Naive B cell (primary cell): Measurements from ENCODE around the gene LIMCH1. TPM values are rescaled to one million over a fixed set of nuclear protein-coding genes. Genes with fewer than 3 reads are reported as not detected.

Experiments
- ATAC-seq, 2 donors: fragments of 150-1000 bp; cut with Tn5 transposase; 2 replicates each; pipeline ENCODE4 v1.10.0; 2021; ENCODE audit warnings: low read depth in 2 of 2, mild to moderate bottlenecking in 2 of 2, moderate library complexity in 2 of 2
- DNase-seq: peaks from one replicate; pipeline ENCODE4 v3.0.0; 2022
- H3K27ac Mint-ChIP-seq, 6 donors: one replicate each; pipeline ENCODE4 v1.8.0; 2020 to 2022; ENCODE audit warnings: mild to moderate bottlenecking in 6 of 6, mixed read lengths in 6 of 6, moderate library complexity in 5 of 6, inconsistent platforms in 2 of 6
- H3K27me3 Mint-ChIP-seq, 3 donors: one replicate each; pipeline ENCODE4 v1.8.0; 2021 to 2022; ENCODE audit warnings: mixed read lengths in 3 of 3, mild to moderate bottlenecking in 1 of 3
- H3K36me3 Mint-ChIP-seq, 2 donors: one replicate each; pipeline ENCODE4 v1.8.0; 2020 to 2022; ENCODE audit warnings: mixed read lengths in 2 of 2, inconsistent platforms in 1 of 2, mild to moderate bottlenecking in 1 of 2
- H3K4me1 Mint-ChIP-seq, 3 donors: one replicate each; pipeline ENCODE4 v1.8.0; 2020 to 2022; ENCODE audit warnings: mixed read lengths in 3 of 3, inconsistent platforms in 1 of 3, mild to moderate bottlenecking in 1 of 3, moderate library complexity in 1 of 3
- H3K4me3 Mint-ChIP-seq, 8 donors: one replicate each; pipeline ENCODE4 v1.8.0; 2020 to 2022; ENCODE audit warnings: mild to moderate bottlenecking in 8 of 8, mixed read lengths in 8 of 8, moderate library complexity in 8 of 8, inconsistent platforms in 2 of 8
- H3K9me3 Mint-ChIP-seq, 7 donors: one replicate each; pipeline ENCODE4 v1.8.0; 2020 to 2022; ENCODE audit warnings: mixed read lengths in 7 of 7, mild to moderate bottlenecking in 5 of 7, inconsistent platforms in 2 of 7, moderate library complexity in 1 of 7
- polyA plus RNA-seq, 6 donors: library from polyadenylated mRNA; unstranded; fragments of 300-500 nt; fragmentation: Illumina TruSeq; gene quantifications; one replicate each; pipeline ENCODE4 v1.2.3, GENCODE V29; 2021; ENCODE audit warnings: low read depth in 6 of 6

LIMCH1 gene
- polyA plus RNA-seq, 6 donors from 2014 or later, result not detected

- Mint-ChIP-seq H3K4me3 (no peak overlapping the region), H3K27ac (no peak overlapping the region), H3K9me3 (peaks cover 0 to 9% (median 5%) of the 10 kb centered on the region in 7 donors), H3K4me1 (no peaks in the 10 kb centered on the region), H3K36me3 (no peaks in the 10 kb centered on the region), H3K27me3 (no peaks in the 10 kb centered on the region)
- DNase-seq (no peak), ATAC-seq (no peak)
Measured at GRCh38 chr4:41579526-41579925, 41.6 kb downstream of the LIMCH1 start.

- Mint-ChIP-seq H3K27me3 (peaks cover 0 to 4% (median 0%) of the 10 kb centered on the region in 3 donors), H3K27ac (no peak overlapping the region)
- ATAC-seq, result no peak
Measured at GRCh38 chr4:41580007-41580406, 42.0 kb downstream of the LIMCH1 start.

GRCh38 chr4:41586675-41587225 is 48.8 kb downstream of the LIMCH1 start:
- DNase-seq (no peak), ATAC-seq (no peak)
- peaks cover 6 to 19% (median 12%) of the 10 kb centered on the region in 7 donors for H3K9me3 Mint-ChIP-seq
- peaks cover 0 to 7% (median 4%) of the 10 kb centered on the region in 3 donors for H3K27me3 Mint-ChIP-seq
- H3K4me1 Mint-ChIP-seq, result no peaks in the 10 kb centered on the region
- H3K27ac Mint-ChIP-seq, result no peak overlapping the region
- H3K36me3 Mint-ChIP-seq, result peaks cover 7% of the 10 kb centered on the region in 2 donors
- H3K4me3 Mint-ChIP-seq, result no peak overlapping the region

More at GRCh38 chr4:41580007-41580406, 42.0 kb downstream of the LIMCH1 start:
- no peak for DNase-seq
- Mint-ChIP-seq H3K36me3 (peaks cover 4% of the 10 kb centered on the region in 2 donors), H3K9me3 (peaks cover 2 to 14% (median 10%) of the 10 kb centered on the region in 7 donors), H3K4me1 (no peaks in the 10 kb centered on the region), H3K4me3 (no peak overlapping the region)

DNA sequence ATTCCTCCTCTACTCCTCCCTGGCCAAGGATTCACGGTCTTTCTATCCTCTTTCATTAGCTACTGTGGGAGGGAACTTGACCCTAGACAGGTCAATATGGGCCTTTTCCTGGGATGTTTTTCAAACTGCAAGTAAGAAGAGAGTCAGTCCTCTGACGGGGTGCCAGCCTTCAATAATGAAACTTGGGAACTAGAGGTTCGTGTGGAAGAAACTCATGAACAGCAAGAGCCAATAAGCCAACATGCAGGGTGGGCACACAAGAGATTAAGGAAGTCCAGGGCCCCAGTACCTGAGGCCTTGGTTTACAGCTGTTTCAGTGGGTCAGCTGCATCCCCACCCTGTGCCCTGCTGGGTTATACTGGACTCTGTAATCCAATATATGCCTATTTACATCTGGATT is 49.3 kb downstream of the LIMCH1 start:
- H3K27ac Mint-ChIP-seq, result no peak overlapping the region
- ATAC-seq, result no peak
- no peak overlapping the region for H3K4me3 Mint-ChIP-seq
- no peak for DNase-seq
- H3K4me1 Mint-ChIP-seq, result no peaks in the 10 kb centered on the region
- H3K27me3 Mint-ChIP-seq, result peaks cover 0 to 7% (median 4%) of the 10 kb centered on the region in 3 donors
- H3K9me3 Mint-ChIP-seq, result peaks cover 6 to 19% (median 12%) of the 10 kb centered on the region in 7 donors
- H3K36me3 Mint-ChIP-seq, result peaks cover 7% of the 10 kb centered on the region in 2 donors

- H3K36me3 Mint-ChIP-seq, result no peaks in the 10 kb centered on the region
Measured at GRCh38 chr4:41590591-41590990, 52.6 kb downstream of the LIMCH1 start.

GRCh38 chr4:41594432-41594831 is 56.5 kb downstream of the LIMCH1 start:
- H3K4me1 Mint-ChIP-seq, result no peaks in the 10 kb centered on the region
- H3K4me3 Mint-ChIP-seq, result no peak overlapping the region
- peak overlapping the region in 1 of 6 donors; percentile 27 for H3K27ac Mint-ChIP-seq
- DNase-seq (no peak), ATAC-seq (no peak)
- H3K27me3 Mint-ChIP-seq, result peaks cover 0 to 8% (median 6%) of the 10 kb centered on the region in 3 donors
- peaks cover 0 to 5% (median 0%) of the 10 kb centered on the region in 7 donors for H3K9me3 Mint-ChIP-seq
- H3K36me3 Mint-ChIP-seq, result no peaks in the 10 kb centered on the region

More at GRCh38 chr4:41590591-41590990, 52.6 kb downstream of the LIMCH1 start:
- Mint-ChIP-seq H3K9me3 (peaks cover 0 to 5% (median 0%) of the 10 kb centered on the region in 7 donors), H3K4me3 (peak overlapping the region in 1 of 8 donors; percentile 6), H3K27ac (no peak overlapping the region), H3K4me1 (no peaks in the 10 kb centered on the region), H3K27me3 (peaks cover 4 to 8% (median 6%) of the 10 kb centered on the region in 3 donors)
- no peak for ATAC-seq
- no peak for DNase-seq

- no peak for ATAC-seq
- no peak overlapping the region for H3K27ac Mint-ChIP-seq
- no peaks in the 10 kb centered on the region for H3K4me1 Mint-ChIP-seq
Measured at GRCh38 chr4:41597494-41597893, 59.5 kb downstream of the LIMCH1 start.

GRCh38 chr4:41598580-41598979 is 60.6 kb downstream of the LIMCH1 start:
- H3K36me3 Mint-ChIP-seq, result no peaks in the 10 kb centered on the region
- H3K4me1 Mint-ChIP-seq, result no peaks in the 10 kb centered on the region
- peaks cover 0 to 2% (median 0%) of the 10 kb centered on the region in 7 donors for H3K9me3 Mint-ChIP-seq
- H3K27me3 Mint-ChIP-seq, result peaks cover 4 to 17% (median 15%) of the 10 kb centered on the region in 3 donors
- DNase-seq (no peak), ATAC-seq (no peak)
- no peak overlapping the region for H3K4me3 Mint-ChIP-seq
- no peak overlapping the region for H3K27ac Mint-ChIP-seq

More at GRCh38 chr4:41597494-41597893, 59.5 kb downstream of the LIMCH1 start:
- Mint-ChIP-seq H3K9me3 (peaks cover 0 to 2% (median 0%) of the 10 kb centered on the region in 7 donors), H3K36me3 (no peaks in the 10 kb centered on the region), H3K27me3 (peaks cover 4 to 17% (median 15%) of the 10 kb centered on the region in 3 donors), H3K4me3 (no peak overlapping the region)
- DNase-seq, result no peak

- no peak overlapping the region for H3K27ac Mint-ChIP-seq
- peaks cover 0 to 2% (median 0%) of the 10 kb centered on the region in 7 donors for H3K9me3 Mint-ChIP-seq
- DNase-seq (no peak), ATAC-seq (no peak)
- H3K4me3 Mint-ChIP-seq, result no peak overlapping the region
- H3K27me3 Mint-ChIP-seq, result peaks cover 4 to 17% (median 15%) of the 10 kb centered on the region in 3 donors
- H3K4me1 Mint-ChIP-seq, result no peaks in the 10 kb centered on the region
- H3K36me3 Mint-ChIP-seq, result no peaks in the 10 kb centered on the region
Measured at GRCh38 chr4:41599192-41599786, 61.3 kb downstream of the LIMCH1 start.

- Mint-ChIP-seq H3K4me1 (no peaks in the 10 kb centered on the region), H3K4me3 (no peak overlapping the region), H3K27me3 (peaks cover 4 to 9% (median 9%) of the 10 kb centered on the region in 3 donors), H3K9me3 (peaks cover 0 to 2% (median 0%) of the 10 kb centered on the region in 7 donors), H3K27ac (no peak overlapping the region), H3K36me3 (no peaks in the 10 kb centered on the region)
- no peak for DNase-seq
- ATAC-seq, result no peak
Measured at GRCh38 chr4:41600243-41600912, 62.4 kb downstream of the LIMCH1 start.

DNA sequence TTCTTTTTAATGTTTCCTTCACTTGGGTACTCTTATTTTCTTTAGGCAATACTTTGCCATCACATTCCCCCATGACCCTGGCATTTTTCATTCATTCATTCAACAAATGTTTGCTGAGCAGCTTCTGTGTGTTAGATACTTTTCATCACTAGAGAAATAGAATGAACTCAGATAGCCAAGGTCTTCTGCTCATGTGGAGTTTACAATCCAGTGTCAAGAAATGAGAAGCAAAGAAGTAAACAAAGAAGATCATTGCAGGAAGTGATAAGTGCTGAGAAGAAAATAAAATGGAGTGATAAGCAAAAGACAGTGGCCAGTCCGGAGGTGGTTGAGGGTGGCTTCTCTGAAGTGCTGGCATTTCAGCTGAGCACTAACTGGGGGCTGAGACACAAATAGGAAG is 63.1 kb downstream of the LIMCH1 start:
- DNase-seq (no peak), ATAC-seq (no peak)
- H3K27ac Mint-ChIP-seq, result no peak overlapping the region
- peaks cover 0 to 2% (median 0%) of the 10 kb centered on the region in 7 donors for H3K9me3 Mint-ChIP-seq
- H3K4me1 Mint-ChIP-seq, result no peaks in the 10 kb centered on the region
- H3K36me3 Mint-ChIP-seq, result no peaks in the 10 kb centered on the region
- H3K27me3 Mint-ChIP-seq, result peaks cover 4 to 9% (median 9%) of the 10 kb centered on the region in 3 donors
- H3K4me3 Mint-ChIP-seq, result no peak overlapping the region

DNA sequence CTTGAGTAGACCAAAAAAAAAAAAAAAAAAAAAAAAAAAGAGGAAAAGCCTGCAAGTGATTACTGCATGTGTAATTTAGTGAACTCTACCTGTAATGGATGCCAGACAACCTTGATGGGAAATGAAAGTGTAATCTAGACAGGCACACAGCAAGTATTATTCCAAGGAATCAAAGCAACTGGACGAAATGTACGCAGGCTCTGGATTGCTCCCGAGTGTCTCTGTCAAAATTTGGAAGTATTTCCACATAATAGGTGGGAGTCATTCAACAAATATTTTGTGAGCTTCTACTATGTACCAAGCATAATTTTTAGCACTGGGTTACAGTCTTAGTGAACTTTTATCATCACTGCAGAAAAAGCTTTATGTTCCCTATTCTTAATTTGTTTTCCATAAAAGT is 64.2 kb downstream of the LIMCH1 start:
- Mint-ChIP-seq H3K27me3 (peaks cover 4 to 9% (median 9%) of the 10 kb centered on the region in 3 donors), H3K36me3 (no peaks in the 10 kb centered on the region), H3K27ac (no peak overlapping the region), H3K9me3 (peaks cover 0 to 2% (median 0%) of the 10 kb centered on the region in 7 donors), H3K4me3 (no peak overlapping the region), H3K4me1 (no peaks in the 10 kb centered on the region)
- ATAC-seq (no peak), DNase-seq (no peak)

DNA sequence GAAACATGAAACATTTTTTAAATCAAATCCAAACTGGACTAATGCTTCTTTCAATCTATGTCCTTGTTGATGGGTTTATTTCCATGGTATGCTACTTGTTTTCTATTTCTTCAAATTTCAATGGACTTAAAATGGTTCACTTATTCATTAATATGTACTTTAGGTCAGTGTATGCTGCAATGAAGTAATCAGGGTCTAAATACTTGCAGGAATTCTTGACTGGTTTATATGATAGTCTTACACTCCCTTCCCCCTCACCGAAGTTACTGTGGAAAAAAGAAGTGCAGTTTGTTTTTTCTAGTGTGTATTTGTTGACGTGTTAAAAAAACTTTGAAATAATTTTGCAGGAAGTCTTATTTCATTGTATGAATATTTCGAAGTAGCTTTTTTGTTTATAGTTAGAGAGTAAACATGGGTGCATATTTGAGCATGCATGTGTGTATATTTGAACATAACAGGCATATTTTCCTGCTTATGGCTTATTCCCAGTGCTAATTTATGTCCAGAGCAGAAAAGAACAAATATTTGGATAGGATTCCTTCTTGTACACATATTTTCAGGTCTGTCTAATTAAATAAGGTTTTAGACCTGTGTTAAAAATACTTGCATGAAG is 65.0 kb downstream of the LIMCH1 start:
- Mint-ChIP-seq H3K4me1 (no peaks in the 10 kb centered on the region), H3K27ac (no peak overlapping the region), H3K4me3 (no peak overlapping the region), H3K27me3 (peaks cover 4 to 9% (median 9%) of the 10 kb centered on the region in 3 donors), H3K36me3 (no peaks in the 10 kb centered on the region), H3K9me3 (peaks cover 0 to 2% (median 0%) of the 10 kb centered on the region in 7 donors)
- DNase-seq (no peak), ATAC-seq (no peak)
